ENCODE data around the gene FOXK2.
"Not testable (repeated sequence)": the region's sequence is repeated elsewhere in the genome, so short reads cannot be mapped to it uniquely, and the experiment has no call there.

Gene FOXK2

DNA sequence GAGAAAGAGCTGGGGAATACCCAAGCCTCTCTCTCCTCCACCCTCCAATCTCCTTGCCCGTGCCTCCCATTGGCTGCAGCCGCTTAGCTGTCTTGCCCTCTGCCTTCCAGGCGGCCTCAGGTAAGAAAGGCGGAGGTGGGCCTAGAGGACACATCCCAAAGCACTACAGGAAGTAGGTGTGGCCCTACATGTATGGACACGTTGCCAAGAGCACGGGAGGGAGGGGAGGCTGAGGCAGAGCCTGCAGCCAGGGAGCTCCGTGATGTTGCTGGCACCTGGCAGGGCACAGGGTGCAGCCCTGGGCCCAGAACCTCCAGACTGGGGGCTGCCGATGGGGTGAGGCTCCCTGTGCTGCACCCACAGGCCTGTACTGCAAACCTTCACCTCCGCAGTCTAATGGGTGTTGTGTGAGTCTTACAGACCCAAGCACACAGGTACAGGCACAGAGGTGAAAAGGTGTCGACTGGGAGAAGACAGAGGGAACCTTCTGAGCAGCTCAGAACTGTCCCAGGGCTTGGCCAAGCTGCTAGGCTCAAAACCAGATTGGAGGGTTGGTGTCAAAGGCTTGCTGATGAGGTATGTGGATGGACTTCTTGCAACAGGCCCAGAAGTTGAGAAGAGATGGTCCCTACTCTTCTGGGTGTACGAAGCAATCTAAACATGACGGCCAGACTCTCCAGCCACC is 23.5 kb upstream of the FOXK2 start:
- DNase-seq (ENCODE audit: low spot score): no peak

DNA sequence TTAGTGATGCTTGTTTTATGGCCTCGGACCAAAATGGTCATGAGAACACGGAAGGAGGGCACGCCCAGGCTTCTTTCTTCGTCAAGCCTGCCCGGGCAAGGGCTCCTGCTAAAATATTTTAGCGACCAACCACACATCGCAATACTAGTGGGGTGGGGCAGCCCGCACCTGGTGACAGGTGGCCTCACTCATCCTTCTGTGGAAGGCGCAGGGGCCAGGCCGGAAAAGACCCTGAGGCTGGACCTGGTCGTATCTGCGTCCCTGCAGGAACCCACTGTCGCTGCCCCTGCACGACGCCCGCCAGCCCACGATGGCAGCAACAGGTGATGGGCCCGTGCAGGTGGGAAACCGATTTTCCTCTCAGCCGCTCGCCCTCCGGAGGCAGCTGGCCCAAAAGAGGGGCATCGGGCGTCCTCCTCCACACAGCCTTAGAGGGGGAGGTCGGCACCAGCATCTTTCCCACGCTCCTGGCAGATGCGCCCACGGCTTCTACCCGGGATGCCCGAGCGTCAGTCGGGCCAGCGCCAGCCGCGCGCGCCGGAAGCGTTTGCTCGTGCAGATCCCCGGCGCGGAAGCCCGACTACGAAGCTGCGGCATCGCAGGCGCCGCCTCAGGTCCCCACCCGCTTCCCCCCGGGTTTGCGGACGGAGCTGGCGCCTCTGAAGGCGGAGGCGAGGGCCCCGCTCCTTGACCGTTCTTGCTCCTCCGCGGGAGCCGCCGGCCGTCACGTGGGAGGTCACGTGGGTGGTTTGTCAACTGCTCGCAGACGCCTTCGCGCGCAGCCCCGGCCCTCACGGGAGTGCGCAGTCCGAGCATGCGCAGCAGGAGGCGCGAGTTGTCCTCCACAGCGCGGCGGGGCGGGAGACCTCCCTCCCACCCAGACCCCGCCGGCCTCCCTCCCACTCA is 22.8 kb upstream of the FOXK2 start:
- DNase-seq (ENCODE audit: low spot score): peak; percentile 87

DNA sequence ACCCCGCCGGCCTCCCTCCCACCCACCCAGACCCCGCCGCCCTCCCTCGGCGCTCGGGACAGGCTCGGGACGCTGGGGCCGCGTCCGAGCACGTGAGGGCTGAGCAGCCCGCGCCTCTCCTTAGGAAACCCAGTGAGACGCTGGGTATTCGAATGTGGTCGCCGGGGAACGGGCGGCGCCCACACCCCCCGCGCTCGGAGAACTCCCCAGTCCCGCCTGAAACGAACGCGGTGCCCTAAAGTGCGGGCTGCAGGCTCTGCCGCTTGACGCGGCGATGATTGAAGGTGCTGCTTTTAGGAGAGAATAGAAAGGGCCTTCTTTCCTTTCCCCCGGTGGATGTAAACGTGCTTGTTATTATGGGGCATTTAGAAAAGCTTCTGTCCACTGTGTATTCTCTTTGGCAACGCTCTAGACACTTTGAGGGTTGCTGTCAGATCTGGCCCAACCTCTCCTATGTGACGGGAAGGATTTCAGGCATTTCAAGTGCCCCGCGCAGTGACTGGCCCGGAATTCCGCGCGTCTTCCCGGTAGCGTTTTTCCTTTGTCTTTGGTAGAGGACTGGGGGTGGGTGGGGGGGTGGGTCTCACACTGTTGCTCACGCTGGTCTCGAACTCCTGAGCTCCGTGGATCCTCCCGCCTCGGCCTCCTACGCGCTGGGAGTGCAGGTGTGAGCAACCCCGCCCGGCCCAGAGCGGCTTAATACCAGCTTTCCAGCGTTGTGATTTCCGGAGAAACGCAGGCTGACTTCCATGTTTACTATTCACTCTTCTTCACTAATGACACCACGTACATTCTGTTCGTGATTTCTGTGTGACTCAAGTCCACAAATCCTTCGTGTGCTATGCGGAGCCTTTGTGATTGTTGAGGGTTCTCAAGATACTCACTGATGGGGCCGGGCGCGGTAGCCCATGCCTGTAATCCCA is 21.8 kb upstream of the FOXK2 start:
- no peak for DNase-seq (ENCODE audit: low spot score)

DNA sequence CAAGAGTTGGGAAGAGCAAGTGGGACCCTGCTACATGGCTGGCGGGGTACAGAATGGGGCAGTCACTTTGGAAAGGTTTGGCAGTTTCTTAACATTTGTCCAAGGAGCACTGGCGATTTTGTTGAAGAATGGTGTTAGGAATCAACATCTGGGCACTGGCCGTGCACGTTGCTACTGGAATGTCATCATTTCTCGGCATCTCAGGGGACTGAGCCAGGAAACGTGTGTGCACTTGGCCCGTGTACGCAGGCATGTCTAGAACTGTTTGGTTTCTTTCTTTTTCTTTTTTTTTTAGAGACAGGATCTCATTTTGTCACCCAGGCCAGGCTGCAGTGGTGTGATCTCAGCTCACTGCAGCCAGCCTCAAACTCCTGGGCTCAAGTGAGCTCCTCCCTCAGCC is 17.3 kb upstream of the FOXK2 start:
- DNase-seq (ENCODE audit: low spot score): no peak

DNA sequence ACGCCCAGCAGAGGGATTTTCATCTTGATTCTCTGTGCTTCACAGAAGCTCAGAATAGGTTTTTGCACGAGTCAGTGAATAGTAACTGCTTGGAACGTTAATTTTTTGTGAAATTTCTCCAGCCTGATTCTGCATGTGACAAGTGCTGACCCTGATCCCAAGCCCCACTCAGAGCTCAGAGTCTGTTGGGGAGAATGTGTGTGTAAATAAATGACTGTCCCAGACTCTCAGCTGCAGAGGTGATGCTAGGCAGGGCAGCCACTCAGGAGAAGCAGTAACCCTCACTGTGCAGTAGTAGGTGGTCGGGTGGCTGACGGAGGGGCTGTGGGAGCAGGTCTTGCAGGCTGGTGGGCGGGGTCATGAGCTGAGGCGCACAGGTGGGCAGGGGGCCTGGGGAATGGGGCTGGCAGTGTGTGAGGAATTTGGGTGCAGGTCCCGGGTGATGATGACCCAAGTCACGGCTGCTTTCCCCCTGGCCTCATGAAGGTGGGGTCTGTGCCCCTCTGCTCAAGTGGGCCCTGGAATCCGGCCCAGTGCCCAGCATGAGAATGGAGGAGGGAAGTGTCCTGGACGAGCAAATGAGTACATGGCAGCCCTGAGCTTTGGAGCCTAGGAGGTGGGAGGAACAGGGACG is 16.3 kb upstream of the FOXK2 start:
- no peak for DNase-seq (ENCODE audit: low spot score)

DNA sequence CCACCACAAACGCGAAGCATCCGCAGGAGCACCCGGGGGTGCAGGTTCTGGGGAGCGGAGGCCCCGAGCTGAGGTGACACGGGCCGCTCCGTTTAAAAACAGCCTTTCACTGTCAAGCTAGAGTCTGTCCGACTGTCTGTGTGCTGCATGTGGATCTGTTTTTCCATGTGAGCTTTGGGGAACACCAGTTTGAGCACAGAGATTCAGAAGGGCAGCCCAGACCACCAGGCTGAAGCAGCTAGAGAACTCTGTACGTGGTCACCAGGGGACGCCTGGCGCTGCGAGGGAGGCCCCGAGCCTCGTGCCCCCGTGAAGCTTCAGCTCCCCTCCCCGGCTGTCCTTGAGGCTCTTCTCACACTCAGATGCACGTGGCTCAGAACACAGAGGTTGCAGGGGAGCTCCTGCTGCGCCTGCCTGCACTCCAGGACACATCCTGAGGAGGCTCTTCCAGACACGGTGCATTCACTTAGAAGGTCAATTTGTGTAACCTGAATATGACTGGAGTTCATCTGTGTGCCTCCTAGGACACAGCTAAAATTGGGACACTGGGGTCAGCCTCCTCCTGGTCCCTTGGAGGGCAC is 15.7 kb upstream of the FOXK2 start:
- DNase-seq (ENCODE audit: low spot score): no peak

DNA sequence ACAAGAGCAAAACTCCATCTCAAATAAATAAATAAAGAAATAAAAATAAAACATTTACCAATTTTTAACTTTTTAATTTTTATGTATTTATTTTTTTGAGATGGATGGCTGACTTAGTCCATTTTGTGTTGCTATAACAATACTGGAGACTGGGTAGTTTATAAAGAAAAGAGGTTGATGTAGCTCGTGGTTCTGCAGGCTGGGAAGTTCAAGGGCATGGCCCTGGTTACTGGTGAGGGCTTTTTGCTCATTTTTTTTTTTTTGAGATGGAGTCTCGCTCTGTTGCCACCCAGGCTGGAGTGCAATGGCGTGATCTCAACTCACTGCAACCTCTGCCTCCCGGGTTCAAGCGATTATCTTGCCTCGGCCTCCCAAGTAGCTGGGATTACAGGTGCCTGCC is 14.2 kb upstream of the FOXK2 start:
- no peak for DNase-seq (ENCODE audit: low spot score)

DNA sequence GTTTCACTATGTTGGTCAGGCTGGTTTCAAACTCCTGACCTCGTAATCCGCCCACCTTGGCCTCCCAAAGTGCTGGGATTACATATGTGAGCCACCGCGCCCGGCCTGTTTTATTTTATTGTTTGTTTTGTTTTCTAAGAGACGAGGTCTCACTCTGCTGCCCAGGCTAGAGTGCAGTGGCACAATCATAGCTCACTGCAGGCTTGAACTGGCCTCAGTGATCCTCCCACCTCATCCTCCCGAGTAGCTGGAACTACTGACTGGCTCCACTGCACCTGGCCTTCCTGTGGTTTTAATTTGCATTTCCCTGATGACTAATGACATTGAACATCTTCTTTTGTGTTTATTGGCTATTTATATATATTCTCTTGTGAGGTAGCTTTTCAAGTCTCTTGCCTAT is 13.1 kb upstream of the FOXK2 start:
- not testable (repeated sequence) for DNase-seq (ENCODE audit: low spot score)

DNA sequence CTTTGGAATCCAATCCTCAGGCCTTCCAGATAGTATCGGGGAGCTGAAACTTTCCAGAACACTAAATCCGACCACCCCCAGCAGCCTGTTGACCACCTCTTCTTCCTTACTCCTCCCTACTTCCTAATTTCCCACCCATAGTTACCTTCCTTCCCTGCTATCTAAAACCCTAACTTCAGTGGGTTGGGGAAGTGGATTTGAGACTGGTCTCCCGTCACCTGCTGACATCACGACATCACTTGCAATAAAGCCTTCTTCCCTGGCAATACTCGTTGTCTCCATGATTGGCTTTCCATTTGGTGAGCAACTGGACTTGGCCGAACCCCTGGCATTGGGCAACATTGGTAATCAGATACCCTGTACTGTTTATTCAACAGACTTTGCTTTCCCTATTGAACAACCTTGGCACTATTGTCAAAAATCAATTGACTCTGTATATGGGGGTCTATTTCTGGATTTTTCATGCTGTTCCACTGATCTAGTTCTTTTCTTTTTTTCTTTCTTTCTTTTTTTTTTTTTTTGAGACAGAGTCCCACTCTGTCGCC is 11.8 kb upstream of the FOXK2 start:
- no peak for DNase-seq (ENCODE audit: low spot score)

DNA sequence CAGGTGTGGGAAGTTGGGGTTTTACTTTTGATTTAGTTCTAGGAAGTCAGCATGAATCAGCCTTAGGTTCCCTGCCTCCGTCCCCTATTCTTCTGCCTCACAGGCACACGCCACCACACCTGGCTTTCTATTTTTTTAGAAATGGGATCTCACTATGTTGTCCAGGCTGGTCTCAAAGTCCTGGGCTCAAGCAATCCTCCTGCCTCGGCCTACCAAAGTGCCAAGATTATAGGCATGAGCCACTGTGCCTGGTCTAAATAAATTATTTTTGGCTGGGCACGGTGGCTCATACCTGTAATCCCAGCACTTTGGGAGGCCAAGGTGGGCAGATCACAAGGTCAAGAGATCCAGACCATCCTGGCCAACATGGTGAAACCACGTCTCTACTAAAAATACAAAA is 7.9 kb upstream of the FOXK2 start:
- DNase-seq (ENCODE audit: low spot score): not testable (repeated sequence)

DNA sequence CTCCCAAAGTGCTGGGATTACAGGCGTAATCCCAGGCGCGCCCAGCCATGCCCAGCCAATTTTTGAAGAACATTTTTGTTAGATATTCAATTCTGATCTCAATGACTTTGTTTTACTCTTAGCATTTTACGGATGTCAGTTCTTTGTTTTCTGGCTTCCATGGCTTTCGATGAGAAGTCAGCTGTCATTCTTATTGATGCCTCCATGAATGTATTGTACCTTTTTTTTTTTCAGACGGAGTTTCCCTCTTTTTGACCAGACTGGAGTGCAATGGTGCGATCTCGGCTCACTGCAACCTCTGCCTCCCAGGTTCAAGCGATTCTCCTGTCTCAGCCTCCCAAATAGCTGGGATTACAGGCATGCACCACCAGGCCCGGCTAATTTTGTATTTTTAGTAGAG is 5.7 kb upstream of the FOXK2 start:
- DNase-seq (ENCODE audit: low spot score): not testable (repeated sequence)

DNA sequence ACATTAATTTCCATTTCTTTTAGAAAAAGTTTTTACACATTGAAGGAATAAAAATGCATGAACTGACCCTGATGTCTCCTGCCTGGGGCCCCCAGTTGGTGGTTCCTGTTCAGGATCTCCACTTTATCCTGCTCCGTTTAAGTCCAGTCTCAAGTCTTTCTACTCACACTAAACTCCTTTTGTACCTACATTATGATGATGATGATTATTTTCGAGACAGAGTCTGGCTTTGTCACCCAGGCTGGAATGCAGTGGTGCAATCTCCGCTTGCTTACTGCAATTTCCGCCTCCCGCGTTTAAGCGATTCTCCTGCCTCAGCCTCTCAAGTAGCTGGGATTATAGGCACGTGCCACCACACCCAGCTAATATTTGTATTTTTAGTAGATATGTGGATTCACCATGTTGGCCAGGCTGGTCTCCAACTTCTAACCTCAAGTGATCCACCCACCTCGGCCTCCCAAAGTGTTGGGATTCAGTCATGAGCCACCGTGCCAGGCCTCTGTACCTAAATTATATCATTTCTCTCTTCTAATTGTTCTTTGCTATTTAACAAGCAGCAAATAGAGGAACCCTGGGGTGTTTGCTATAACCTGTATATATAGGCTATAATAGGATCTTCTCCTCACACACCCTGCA is 2.2 kb upstream of the FOXK2 start:
- no peak for DNase-seq (ENCODE audit: low spot score)

DNA sequence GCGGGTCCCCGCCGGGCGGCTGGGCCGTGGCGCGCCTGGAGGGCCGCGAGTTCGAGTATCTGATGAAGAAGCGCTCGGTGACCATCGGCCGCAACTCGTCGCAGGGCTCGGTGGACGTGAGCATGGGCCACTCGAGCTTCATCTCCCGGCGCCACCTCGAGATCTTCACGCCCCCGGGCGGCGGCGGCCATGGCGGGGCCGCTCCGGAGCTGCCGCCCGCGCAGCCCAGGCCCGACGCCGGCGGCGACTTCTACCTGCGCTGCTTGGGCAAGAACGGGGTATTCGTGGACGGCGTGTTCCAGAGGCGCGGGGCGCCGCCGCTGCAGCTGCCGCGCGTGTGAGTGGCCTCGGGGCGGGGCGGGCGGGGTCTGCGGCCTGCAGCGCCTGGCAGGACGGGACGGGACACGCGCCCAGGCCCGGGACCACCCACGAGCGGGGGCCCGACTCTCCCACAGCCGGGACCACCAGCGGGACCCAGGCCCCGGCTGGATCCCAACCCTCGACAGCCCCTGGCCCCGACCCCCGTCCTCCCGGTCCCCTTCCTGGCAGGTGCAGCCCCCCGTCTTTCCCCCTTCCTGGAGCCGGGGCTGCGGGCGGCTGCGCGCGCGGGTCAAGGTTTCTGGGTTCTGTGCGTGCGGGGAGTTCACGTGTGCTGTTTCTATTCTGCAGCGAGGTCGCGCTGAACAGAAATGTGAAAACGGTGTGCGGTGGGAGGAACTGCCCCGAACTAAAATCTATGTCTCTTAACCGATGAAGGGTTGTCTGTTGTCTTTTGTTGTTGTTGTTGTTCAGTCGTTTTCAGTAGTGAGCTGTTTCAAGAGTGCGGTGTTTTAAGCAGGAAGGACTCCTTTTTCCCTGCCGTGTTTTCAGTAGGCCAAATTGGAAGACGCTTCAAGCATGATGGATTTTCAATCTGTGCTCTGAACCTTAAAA is 705 bp downstream of the FOXK2 start:
- DNase-seq (ENCODE audit: low spot score): no peak

DNA sequence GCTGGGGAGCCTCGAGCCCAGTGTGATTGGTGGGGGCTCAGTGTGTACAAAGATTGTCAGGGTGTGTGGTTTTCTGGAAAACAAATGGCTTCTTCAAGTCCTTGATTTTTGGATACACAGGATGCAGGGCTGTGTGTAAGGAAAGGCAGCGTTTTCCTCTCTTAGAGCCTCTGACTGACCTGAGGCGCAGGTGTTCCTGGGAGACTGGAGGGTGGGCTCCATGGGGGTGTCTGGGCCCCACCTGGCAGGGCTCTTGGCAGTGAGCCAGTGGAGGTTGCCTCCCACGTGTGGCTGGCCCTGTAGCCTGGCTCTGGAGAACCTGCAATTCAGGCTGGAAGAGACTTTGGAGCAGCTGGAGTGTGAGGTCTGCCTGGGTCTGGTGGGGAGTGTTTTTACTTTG is 5.0 kb downstream of the FOXK2 start:
- no peak for DNase-seq (ENCODE audit: low spot score)

DNA sequence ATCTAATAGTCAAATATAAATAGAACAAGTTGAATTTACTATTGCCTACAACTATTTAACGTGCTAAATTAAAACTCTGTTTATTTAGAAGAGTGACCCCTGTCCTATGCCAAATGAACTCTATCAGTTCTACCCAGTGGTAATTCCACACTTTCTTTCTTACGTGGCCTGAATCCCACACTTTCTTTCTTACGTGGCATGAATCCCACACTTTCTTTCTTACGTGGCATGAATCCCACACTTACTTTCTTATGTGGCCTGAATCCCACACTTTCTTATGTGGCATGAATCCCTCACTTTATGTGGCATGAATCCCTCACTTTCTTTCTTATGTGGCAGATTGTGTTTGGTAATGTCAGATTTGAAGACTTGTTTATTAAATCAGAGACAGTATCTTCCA is 6.2 kb downstream of the FOXK2 start:
- no peak for DNase-seq (ENCODE audit: low spot score)

DNA sequence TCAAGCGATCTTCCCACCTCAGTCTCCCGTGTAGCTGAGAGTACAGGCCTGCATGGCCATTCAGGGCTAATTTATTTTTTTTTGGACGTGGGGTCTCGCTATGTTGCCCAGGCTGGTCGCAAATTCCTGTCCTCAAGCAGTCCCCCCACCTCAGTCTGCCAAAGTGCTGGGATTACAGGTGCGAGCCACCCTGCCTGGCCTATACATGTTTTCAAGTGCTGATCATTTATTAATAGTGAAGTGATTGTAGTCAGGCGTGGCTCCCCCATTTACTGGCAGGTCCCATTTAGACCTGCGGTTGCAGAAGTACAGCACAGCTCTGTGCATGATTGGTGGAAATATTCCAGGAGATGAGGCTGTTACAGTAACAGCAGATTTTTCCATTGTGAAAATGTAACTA is 8.4 kb downstream of the FOXK2 start:
- DNase-seq (ENCODE audit: low spot score): no peak

DNA sequence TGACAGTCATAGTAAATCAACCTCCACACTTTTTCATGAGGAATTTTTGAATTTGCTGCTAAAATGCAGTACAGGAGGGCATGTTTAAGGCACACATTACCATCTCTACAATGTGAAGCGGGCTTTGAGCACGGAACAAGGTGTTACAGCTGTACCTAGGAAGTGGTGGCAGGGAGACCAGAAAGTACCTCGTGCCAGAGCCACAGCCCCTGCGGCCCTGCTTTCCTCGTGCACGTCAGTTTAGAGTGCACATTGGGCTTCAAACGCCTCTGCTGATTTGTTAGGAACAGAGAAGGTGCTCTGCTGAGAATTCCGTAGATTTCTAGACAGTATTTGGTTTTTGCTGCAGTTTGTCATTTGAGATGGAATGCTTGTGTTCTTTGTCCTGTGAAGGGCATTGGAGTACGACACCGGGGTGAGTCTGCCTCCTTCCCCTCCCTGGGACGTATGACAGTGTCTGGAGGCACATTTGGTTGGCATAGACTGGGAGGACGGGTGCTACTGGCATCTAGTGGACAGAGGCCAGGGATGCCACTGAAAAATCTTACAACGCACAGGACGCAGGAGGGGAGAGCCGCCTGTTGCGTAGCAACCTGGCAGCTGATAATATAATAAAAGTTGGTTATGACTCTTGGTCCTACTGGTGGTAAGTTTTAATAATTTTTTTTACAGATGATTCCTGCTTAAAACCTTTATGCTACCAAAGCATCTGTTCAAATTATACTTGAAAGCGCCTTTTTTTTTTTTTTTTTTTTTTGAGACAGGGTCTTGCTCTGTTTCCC is 9.1 kb downstream of the FOXK2 start:
- DNase-seq (ENCODE audit: low spot score): no peak

DNA sequence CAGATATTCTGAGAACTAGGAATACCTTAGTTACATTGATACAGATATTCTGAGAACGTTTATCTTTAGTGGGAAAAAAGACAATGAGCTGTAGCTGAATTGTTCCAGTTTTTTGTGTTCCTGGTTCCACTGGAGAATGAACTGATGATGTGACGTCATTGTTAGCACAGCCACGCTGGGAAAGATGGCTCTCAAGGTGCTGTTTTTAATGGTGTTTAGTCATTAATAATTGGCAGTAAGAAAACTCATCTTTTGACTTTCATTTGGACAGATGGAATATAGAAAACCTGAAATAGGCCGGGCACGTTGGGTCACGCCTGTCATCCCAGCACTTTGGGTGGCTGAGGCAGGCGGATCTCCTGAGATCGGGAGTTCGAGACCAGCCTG is 10.4 kb downstream of the FOXK2 start:
- no peak for DNase-seq (ENCODE audit: low spot score)

DNA sequence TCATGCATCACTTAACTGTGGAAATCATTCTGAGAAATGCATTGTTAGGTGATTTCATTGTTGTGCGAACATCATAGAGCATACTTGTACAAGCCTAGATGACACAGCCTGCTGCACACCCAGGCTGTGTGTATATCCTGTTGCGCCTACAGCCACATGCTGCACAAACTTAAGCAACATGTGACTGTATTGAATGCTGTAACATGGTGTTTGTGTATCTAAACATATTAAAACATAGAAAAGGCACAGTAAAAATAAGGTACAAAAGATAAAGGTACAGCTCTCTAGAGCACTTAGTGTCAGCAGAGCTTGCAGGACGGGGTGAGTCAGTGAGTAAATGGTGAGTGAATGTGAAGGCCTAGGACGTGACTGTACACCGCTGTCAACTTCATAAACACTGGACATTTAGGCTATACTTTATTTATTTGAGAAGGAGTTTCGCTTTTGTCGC is 11.9 kb downstream of the FOXK2 start:
- no peak for DNase-seq (ENCODE audit: low spot score)

Data from HuH-7.5 (cell line).